ENCODE data around the gene SGCB.

DNA sequence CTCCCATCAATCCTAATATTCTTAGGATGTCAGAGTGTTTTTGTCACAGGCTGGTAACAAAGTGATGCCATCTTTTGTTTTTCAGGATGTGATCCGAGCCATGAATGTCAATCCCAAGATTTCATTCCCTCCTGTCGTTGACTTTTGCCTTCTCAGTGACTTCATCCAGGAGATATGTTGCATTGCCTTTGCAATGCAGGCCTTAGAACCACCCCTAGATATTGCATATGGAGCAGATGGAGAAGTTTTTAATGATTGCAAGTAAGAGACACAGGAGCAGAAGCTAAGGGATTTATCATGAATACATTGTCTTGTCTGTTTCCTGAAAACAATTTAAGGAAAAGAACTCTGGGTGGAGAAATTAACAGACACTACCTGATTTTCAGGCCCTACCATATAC, 41.6 kb upstream of the SGCB start:
- TF ChIP-seq POLR2A (IDR thresholded peaks at IDR 0.05), result no peak
- TF ChIP-seq, protein P1, sequence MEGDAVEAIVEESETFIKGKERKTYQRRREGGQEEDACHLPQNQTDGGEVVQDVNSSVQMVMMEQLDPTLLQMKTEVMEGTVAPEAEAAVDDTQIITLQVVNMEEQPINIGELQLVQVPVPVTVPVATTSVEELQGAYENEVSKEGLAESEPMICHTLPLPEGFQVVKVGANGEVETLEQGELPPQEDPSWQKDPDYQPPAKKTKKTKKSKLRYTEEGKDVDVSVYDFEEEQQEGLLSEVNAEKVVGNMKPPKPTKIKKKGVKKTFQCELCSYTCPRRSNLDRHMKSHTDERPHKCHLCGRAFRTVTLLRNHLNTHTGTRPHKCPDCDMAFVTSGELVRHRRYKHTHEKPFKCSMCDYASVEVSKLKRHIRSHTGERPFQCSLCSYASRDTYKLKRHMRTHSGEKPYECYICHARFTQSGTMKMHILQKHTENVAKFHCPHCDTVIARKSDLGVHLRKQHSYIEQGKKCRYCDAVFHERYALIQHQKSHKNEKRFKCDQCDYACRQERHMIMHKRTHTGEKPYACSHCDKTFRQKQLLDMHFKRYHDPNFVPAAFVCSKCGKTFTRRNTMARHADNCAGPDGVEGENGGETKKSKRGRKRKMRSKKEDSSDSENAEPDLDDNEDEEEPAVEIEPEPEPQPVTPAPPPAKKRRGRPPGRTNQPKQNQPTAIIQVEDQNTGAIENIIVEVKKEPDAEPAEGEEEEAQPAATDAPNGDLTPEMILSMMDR (IDR thresholded peaks at IDR 0.05), result no peak
